ENCODE measurements around the gene KIRREL3.

KIRREL3 gene

DNA sequence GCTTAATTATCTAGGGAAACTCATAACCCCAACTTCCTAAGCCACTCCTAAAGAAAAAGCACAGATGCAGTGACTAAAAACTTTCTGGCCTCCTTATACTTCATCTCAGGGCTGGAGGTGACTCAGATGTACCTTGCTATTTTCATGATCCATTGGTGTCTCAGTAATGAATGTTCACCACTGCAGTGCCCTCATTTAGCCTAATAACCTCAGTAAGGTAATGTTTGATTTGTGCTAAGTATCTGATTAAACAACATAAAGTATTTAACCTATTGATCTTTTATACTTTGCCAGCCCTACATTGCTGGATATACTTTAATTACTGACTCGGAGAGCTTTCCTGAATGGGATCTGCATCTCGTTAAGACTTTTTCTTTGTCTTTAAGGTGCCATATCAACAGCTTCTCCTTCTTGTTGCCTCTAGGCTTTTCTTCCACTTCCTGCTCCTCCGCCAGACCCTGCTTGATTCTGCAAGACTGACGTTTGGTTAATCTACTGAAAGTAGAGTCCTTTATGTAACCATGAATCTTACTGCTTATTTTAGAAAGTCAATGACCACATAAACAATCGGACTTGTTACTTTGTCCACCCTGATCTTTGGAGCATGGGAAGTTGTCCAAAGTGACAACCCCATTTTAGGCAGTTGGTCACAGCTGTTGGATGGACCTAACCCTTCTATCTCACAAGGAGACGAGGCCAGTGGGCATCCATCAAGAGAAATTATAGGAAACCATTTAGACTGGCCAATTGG is 342.1 kb downstream of the KIRREL3 start:
- DNase-seq = no peak

DNA sequence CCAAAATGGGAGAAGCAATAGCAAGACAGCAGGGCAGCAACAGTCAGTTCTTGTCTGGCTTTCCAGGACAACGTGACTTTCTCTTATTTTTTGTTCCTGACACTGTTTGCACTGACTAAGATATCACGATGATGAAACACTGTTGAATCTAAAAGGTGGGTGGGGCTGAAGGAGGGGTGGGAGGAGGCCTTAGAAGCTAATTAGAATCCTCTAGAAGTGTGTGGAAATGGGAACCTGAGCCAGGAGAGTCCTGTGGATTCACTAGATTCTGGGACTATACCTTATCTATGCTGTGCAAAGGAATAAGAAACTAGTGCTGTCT is 344.8 kb downstream of the KIRREL3 start:
- DNase-seq = no peak

DNA sequence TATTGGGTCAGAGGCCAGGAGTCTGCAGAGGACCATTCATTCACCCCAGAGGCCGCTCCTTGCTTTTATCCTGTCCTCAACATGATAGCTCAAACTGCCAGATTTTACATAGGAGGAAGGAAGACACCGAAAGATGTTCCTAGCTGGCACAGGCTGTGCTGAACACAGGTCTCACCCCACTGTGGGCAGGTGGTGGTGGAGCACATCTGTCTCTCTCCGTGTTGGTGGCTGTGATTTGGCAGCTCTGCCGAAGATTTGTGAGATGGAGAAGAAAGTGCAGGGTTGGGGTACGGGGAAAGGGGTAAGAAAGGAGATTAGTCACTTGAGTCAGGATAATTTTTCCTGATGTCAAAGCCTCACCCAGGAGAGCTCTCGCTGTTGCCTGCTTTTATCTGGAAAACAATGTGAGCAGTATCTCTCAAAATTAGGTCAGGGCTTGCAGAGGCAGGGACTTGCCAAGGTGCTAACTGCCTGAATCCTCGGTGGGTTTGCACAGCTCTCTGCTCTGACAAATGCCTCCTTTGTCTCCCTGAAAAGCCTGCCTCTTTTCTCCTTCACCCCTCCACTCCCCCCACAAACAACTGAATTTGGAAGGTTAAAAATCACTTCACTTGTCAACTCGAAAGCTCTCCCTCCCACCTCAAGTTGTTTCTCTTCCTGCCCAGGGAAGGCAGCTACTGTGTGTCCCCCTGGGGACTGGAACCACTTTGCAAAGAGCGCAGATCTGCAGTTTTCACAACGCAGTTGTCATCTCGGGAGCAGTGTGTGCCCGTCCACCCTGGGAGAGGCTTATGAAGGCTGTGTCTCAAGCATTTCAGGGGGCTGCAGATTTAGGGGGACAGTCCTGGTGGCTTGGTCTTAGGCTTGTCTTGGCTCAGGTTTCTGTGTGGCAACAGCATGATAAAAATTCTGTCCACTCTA is 345.4 kb downstream of the KIRREL3 start:
- DNase-seq = no peak

DNA sequence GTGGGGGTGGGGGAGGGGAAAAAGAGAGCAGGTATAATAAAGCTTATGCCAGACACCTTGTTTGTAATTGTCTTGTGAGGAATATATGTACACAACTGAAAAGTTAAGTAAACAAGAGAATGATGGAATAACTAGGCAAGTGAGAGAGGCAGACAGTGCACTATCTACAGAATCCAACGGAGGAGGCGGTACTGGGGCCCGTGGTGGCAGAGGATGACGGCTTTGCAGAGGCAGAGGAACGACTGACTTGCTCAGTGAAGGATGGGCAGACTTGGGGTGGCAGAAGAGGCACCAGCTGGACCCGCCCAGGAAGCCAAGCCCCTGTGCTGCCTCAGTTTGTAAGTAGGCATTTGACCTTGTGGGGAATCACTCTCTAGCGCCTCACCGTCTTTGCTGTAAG is 347.5 kb downstream of the KIRREL3 start:
- DNase-seq = no peak

DNA sequence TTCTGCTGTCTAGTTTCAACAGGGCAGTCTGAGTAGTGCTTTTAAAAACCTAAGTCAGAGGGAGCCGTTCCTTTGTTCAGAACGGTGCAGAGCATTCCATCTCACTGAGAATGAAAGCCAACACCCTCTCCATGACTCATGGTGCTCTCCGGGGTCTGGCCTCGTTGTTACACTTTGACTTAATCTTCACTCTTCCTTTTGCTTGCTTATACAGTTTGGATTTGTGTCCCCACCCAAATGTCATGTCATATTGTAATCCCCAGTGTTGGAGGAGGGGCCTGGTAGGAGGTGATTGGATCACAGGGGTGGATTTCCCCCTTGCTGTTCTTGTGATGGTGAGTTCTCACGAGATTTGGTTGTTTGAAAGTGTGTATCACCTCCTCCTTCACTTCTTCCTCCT is 352.8 kb downstream of the KIRREL3 start:
- DNase-seq = no peak

DNA sequence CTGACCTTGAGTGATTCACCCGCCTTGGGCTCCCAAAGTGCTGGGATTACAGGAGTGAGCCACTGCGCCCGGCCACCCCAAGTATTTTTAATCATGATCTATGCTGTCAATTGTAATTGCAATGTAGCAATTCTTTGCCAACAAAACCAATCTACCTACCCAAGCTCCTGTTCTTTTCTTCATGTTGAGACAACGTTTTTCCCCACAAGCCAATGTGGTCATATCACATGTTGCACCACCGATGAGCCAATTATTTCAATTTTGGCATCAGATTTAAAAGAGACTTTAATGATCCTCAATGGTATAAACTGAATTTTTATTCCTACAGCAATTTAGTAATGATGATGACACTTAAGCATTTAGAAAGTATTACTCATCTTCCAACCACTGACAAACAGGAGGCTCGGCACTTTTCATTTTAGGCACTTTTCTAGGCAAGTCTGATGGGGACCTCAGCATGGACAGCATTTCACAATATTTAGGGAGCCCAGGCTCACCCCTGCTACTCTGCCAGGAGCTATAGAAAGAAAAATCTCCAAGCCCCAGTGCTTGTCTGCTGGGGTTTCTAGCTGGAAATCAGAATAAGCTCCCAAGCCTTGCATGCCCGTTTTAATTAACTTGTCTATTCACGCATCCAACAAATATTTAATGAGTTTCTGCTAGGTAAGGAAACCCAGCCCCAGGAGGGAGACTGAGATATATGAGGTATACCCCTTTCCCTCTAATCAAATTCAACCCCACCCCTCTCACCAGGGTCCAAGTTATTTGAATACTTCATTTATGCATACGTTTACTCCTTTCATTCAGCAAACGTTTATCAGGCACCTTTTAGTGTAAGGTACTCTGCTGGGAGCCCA is 353.6 kb downstream of the KIRREL3 start:
- no peak for DNase-seq

DNA sequence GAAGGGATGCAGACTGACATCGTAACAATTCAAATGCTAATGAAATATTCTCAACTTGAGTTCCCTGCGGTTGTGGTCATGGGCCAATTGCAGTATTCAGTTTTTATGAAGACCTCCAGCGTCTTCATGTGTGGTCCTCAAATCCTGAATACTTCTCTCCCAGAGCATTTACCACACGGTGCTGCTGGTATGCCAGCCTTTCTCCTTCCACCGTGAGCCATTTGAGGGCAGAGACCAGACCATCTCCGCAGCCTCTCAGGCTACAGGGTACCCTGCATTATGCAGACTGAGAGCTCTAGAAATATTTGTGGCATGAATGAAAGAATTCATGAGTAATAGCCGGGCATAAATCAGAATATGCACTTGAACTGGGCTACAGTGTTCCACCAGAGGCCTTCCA is 355.4 kb downstream of the KIRREL3 start:
- no peak for DNase-seq

DNA sequence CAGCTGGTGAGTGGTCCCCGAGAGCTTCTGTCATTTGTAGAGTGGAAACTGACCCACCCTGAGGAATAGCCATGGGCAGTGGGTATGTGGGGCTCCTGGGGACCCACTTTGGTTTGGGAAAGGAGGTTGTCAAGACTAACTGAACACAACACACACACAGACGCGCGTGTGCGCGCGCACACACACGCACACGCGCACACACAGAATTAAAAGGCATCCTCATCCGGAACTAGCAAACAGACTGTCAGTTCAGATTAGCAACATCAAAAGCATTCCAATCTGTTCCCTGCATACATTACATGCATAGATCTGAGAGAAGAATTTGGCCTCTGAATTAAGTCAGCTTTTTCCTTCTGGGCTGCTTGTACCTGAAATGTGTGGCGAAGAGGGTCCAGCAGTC is 360.4 kb downstream of the KIRREL3 start:
- DNase-seq = no peak

DNA sequence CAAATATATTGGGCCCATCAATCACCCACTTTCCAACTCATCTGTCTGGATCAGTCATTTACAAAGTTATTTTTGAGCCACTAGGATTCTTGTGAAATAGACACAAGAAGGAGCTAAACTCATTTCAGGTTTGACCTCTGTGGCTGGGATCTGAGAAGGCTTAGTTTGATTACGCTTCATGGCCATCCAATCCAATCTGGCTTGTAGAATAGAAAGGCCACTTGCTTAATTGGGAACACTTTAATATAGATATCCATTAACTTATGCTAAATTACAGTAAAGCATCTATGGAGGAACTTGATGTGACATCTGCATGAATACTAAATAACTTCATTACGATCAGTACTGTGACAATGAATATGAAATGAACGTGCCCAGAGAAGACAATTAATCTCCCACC is 360.9 kb downstream of the KIRREL3 start:
- no peak for DNase-seq

DNA sequence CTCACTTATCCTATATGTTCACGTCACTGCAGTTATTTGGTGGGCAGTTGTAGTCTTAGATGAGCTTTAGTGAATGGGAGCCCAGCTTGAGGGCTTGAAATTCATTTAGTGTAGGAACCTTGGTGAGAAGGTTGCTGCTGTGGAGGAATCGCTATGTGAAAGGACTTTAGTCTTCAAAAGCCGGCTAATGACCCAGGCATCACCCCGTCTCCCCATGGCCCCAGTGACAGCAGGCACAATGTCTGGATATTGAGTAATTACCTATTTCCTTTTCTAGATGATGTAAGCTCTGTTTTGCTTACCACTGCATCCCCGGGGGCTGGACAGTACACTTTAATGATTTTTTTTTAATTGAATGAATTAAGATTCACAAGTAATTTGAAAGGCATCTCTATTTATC is 361.9 kb downstream of the KIRREL3 start:
- no peak for DNase-seq

DNA sequence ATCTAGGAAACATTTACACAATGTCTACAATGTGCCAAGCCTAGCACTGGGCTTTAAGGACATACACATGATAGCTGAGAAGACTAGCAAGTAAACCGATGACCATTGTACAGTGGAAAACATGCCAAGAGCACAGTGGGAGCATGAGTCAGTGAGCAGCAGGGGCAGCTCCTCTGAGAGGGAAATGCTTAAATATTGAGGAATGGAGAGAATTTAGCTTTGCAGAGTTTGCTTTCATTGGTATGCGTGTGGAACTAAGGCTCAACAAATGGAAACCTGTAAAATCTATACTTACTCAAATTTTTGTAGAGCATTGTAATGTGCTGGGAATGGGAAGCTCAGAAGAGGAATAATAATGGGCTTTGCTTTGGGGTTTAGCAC is 362.8 kb downstream of the KIRREL3 start:
- no peak for DNase-seq

DNA sequence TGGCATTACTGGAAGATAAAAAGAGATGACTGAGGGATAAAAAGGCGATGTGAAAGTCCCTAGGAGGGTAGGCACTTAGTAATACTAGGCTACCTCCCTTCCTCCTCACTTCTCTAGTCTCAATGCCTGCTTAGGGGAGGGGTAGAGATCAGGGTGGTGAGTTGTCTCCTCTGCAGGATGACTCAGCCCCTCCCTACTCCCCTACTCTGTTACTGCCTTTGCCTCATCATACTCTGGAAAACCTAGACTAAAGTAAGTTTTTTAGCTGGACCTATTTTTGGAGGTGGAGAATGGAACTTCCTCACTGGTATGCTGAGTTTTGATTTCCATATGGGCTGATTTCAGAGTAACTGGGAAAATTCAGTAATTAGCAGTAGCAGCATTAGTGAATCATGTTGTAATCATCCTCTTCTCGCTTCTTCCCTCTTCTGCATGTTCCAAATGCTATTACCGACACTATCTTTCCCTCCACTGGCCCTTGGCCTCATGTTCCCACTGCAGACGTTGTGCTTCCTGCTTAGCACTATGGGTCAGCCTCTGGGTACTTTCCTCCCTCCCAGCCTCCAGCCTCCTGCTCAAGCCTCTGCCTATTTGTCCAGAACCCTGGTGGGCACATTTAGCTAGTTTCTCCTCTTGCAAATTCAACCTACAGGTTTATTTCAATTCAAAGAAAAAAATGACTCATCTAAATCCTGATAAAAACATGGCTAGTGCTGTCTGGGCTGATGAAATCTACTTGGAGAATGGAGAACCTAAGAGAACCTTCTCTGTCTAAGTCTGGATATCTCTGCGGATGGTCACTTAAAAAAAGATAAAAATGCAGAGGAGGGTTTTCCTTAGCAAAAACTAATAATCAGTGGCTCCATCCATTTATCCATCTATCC is 363.4 kb downstream of the KIRREL3 start:
- no peak for DNase-seq

DNA sequence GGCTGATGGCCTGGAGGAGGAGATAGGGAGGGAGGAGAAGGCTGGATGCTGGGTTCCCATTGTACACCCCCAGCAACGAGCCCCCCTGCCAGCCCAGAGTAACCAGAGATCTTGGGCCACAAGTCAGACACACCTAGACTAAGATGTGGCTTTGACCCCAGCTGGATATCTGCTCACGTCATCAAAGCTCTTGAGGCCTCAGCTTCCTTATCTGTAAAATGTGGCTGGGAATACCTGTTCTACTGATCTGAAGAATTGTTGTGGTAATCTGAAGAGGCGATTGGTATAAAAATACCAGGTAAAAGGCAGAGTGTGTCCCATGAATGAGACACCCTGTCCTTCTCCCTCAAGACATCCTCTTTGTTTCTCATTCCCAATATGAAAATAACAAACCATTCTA is 365.1 kb downstream of the KIRREL3 start:
- no peak for DNase-seq

DNA sequence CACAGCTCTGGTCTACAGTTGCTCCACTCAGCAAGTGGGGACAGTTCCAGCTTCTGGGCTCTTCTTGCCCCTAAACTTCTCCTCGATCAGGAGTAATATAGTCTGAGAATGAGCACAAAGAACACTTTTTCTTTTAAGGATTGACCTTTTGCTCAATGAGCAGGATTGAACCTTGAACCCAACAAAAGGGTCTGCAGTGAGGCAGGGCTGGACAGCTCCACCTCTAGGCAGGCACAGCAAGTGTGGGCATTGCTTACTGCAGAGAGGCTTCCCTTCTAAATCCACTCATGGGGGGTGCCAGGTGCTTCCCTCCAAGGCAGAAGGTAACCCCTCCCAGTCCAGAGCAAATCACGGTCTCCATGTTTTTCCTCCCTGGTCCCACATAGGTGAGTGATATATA is 365.6 kb downstream of the KIRREL3 start:
- no peak for DNase-seq

DNA sequence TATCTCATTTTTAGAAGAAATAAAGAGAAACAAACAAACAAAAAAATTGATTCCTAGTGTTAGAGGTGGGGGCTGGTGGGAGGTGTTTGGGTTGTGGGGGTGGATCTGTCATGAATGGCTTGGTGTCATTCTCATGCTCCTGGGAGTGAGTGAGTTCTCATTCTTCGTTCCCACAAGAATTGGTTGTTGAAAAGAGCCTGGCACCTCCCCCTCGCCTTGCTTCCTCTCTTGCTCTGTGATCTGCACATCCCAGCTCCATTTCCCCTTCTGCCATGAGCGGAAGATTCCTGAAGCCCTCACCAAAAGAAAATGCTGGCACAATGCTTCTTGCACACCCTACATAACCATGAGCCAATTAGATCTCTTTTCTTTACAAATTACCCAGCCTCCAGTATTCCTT is 367.2 kb downstream of the KIRREL3 start:
- DNase-seq = no peak

DNA sequence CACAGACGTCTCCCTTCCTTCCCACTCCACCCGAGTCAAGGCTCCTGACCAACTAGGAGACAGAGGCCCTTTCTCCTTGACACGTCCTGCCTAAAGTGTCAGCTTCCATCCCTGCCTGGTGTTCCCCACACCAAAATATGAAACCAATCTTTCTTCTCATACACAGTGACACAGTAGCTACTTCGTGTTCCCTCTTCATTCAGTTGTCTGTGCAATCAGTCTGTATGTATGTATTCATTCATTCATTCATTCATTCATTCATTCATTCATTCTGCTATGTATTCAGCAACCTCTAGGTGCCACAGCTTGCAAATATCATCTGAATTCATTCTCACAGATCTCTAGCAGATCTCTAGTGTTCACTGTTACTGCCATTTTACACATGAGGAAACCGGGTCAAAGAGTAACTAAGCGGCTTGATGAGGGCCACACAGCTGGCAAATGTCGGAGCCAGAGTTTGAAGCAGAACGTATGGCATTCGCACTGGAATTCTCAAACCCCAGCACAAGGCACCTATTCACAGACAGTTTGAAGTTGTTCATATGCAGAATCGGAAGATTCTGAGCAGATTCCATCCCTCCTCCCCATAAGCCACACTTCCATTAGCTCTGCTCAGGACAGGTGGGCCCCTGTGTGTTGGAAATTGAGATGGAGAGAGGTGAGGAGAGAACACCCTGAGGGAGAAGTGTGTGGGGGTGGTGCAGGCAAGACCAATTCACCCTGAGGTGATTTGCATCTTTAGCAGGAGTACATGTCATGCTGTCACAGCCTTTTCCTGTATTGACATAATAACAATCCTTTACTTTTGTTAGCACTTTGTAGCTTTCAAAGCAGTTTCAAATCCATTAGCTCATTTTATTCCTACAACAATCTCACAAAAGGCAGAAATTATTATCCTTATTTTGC is 369.4 kb downstream of the KIRREL3 start:
- no peak for DNase-seq

DNA sequence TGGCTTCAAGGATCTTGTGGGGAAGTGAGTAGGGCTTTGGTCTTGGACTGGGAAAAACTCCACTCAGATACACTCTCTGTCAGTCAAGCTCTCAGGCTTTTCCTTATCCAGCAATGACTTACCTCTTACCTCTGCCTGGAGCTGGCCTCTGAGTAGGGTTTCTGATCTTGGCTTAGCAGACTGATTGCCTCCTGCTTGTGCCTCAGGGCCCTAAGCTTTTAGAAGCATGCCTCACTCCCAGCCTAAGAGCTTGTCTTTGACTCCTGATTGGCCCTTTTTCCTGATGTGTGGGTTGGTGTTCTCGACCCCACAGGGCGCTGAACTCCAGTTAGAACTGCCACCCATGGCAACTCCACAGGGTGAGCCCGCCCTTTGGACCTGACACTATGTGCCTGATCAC is 370.1 kb downstream of the KIRREL3 start:
- DNase-seq = no peak

DNA sequence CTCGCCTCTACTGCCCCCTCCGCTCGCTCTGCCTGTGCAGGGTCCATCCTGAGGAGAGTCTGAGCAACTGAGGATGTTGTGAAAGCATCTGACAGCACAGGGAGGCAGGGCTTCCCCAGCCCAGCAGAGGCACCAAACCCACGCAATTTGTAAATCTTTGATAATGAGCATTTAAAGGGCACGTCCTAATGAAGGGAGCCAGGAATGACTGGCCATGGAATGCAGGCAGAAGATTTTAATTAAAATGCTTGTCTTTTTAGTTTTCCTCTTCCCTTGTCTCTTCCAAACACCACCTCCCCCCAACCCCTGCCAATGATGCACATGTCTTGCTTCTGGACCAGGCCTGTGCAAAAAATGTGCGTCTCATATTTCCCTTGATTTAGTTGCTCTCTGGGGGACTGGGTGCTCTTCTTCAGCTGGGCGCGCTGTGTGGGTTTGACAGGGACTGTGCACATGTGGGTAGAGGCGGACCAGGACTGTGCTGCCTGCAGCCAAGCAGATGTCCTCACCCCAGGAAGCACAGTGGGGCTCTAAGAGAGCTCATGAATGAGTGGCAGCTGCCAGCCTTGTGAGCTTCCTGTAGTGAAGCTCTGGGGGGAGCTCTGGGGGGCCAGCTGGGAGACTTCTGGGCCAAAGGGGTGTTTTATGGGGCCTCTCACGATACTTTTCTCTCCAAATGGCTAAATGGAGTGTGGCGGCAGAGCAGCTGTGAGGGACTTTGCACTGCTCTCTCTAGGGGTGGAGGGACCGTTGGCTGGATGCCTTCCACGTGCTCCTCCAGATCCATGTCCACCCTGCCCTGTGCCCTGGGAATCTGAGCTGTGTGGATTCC is 371.6 kb downstream of the KIRREL3 start:
- DNase-seq = no peak

DNA sequence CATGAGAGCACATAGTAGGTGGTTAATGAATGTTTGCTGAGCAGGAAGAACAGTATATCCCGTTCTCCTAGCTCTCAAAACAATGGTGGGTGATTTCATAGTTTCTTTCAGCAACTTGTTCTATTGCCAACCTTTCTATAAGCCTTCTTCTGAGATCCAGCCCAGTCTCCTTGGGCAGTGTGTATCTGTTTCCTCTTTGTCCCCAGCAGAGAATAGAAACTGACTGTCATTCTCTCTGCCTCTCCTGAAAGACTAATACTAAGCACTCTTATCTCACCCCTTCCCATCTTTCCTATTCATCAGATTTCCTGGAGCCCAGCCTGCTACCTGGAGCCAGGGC is 372.1 kb downstream of the KIRREL3 start:
- DNase-seq = no peak

DNA sequence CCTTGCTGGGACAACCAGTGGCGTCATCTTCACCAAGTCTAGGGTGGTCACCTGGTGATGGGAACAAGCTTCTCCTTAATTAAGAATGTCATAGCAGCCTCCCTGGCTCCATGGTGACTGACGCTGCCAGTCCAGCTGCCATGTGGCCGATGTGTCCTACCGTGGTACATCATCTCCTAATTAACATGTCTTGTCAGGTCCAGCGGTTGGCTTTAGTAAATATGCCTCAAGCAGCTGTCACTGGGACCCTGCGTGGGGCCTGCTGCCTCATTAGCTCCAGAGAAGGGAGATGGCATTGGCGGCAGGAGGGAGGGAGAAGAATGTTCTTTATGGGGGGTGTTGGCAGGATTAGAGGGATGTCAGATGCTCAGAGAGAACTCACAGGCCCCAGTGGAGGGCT is 373.1 kb downstream of the KIRREL3 start:
- DNase-seq = no peak

DNA sequence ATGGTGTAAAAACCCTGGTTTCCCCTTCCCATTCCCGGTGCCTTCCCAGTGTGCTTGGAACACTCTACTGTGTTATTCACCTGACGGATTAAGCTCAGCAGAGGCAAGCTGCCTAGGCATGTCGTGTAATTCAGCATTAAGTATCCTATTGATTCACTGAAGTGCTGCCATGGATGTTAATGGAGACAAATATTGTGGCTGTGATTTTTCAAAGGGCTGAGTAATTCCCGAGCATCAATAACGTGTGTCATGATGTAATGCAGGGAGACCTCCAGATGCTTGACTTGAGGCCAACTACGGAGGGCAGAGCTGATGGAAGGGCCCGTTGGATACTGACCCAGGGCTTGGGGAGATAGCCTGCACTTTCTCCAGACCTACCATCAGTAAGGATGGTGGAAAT is 376.1 kb downstream of the KIRREL3 start:
- no peak for DNase-seq

All from activated CD4-positive, alpha-beta T cell treated with anti-CD3 and anti-CD28 coated beads for 4 hours (primary cell).